ACC112 (cell line): ENCODE data around the gene CTNNA3.
"Not testable (repeated sequence)": the region's sequence is repeated elsewhere in the genome, so short reads cannot be mapped to it uniquely, and the experiment has no call there.

Experiments used
- H2AFZ ChIP-seq: fragments of 200-600 bp; sonication (generic); one replicate; pipeline ENCODE4 v1.6.0; 2017; ENCODE audit warnings: antibody characterized with exemption, low read length; ENCODE audit not compliant: unreplicated experiment
- H3K27ac ChIP-seq: fragments of 200-600 bp; sonication (generic); 2 replicates; pipeline ENCODE4 v1.5.1; 2014; ENCODE audit warnings: low read depth, mild to moderate bottlenecking, antibody characterized with exemption, low read length, moderate library complexity
- H3K27me3 ChIP-seq: fragments of 200-600 bp; sonication (generic); 2 replicates; pipeline ENCODE4 v1.6.1; 2014; ENCODE audit warnings: mild to moderate bottlenecking, antibody characterized with exemption, low read length, moderate library complexity, mixed read lengths; ENCODE audit not compliant: insufficient read depth
- H3K36me3 ChIP-seq: fragments of 200-600 bp; sonication (generic); 2 replicates; pipeline ENCODE4 v1.6.1; 2016; ENCODE audit warnings: mild to moderate bottlenecking, antibody characterized with exemption, low read length, moderate library complexity, mixed read lengths; ENCODE audit not compliant: insufficient read depth
- H3K4me1 ChIP-seq: fragments of 200-600 bp; sonication (generic); one replicate; pipeline ENCODE4 v1.6.1; 2016; ENCODE audit warnings: low read length, mixed read lengths; ENCODE audit not compliant: insufficient read depth, unreplicated experiment, control insufficient read depth
- H3K4me3 ChIP-seq: fragments of 200-600 bp; sonication (generic); 2 replicates; pipeline ENCODE4 v1.5.1; 2014; ENCODE audit warnings: mild to moderate bottlenecking, low read depth, low read length
- H3K79me2 ChIP-seq: fragments of 200-600 bp; sonication (generic); one replicate; pipeline ENCODE4 v1.6.0; 2016; ENCODE audit warnings: low read length; ENCODE audit not compliant: control insufficient read depth, unreplicated experiment, insufficient read depth

The CTNNA3 gene

GRCh38 chr10:67696679-67697078, 684 bp upstream of the CTNNA3 start:
- Histone ChIP-seq H3K4me3 (no peak overlapping the region), H3K27ac (no peak overlapping the region), H3K36me3 (no peaks in the 10 kb centered on the region), H3K27me3 (peaks cover 54% of the 10 kb centered on the region), H3K4me1 (no peaks in the 10 kb centered on the region), H3K79me2 (no peaks in the 10 kb centered on the region), H2AFZ (no peak overlapping the region)

- Histone ChIP-seq H3K79me2 (no peaks in the 10 kb centered on the region), H3K27ac (no peak overlapping the region), H3K4me3 (no peak overlapping the region), H3K4me1 (no peaks in the 10 kb centered on the region), H3K27me3 (peaks cover 54% of the 10 kb centered on the region), H2AFZ (no peak overlapping the region), H3K36me3 (no peaks in the 10 kb centered on the region)
Observed at GRCh38 chr10:67695555-67695954, 440 bp downstream of the CTNNA3 start.

- peaks cover 42% of the 10 kb centered on the region for H3K27me3 ChIP-seq
Observed at GRCh38 chr10:67691861-67692260, 4.1 kb downstream of the CTNNA3 start.

GRCh38 chr10:67690540-67690939, 5.5 kb downstream of the CTNNA3 start:
- H3K27me3 ChIP-seq: peaks cover 29% of the 10 kb centered on the region
- not testable (repeated sequence) for H3K36me3 ChIP-seq, H3K4me1 ChIP-seq, H3K79me2 ChIP-seq, H3K4me3 ChIP-seq, H2AFZ ChIP-seq, H3K27ac ChIP-seq

More at GRCh38 chr10:67691861-67692260, 4.1 kb downstream of the CTNNA3 start:
- not testable (repeated sequence) for H3K79me2 ChIP-seq, H3K4me3 ChIP-seq, H3K36me3 ChIP-seq, H3K4me1 ChIP-seq, H2AFZ ChIP-seq, H3K27ac ChIP-seq

GRCh38 chr10:67684140-67684539, 11.9 kb downstream of the CTNNA3 start:
- H3K27ac ChIP-seq, H3K4me3 ChIP-seq, H2AFZ ChIP-seq, H3K79me2 ChIP-seq, H3K4me1 ChIP-seq, H3K36me3 ChIP-seq: not testable (repeated sequence)
- H3K27me3 ChIP-seq: peaks cover 28% of the 10 kb centered on the region

GRCh38 chr10:67678335-67678974, 17.5 kb downstream of the CTNNA3 start:
- Histone ChIP-seq H3K27ac (no peak overlapping the region), H3K4me1 (no peaks in the 10 kb centered on the region)

GRCh38 chr10:67676208-67676825, 19.7 kb downstream of the CTNNA3 start:
- Histone ChIP-seq H3K4me1 (no peaks in the 10 kb centered on the region), H3K27ac (no peak overlapping the region), H3K4me3 (no peak overlapping the region), H2AFZ (no peak overlapping the region), H3K36me3 (no peaks in the 10 kb centered on the region), H3K27me3 (peaks cover 71% of the 10 kb centered on the region), H3K79me2 (no peaks in the 10 kb centered on the region)

More at GRCh38 chr10:67678335-67678974, 17.5 kb downstream of the CTNNA3 start:
- H3K27me3 ChIP-seq: peaks cover 78% of the 10 kb centered on the region
- no peak overlapping the region for H3K4me3 ChIP-seq
- no peak overlapping the region for H2AFZ ChIP-seq
- no peaks in the 10 kb centered on the region for H3K79me2 ChIP-seq
- no peaks in the 10 kb centered on the region for H3K36me3 ChIP-seq

- Histone ChIP-seq H3K4me1 (peaks cover 6% of the 10 kb centered on the region), H3K4me3 (no peak overlapping the region), H3K27ac (no peak overlapping the region), H3K79me2 (no peaks in the 10 kb centered on the region), H2AFZ (no peak overlapping the region), H3K27me3 (peaks cover 15% of the 10 kb centered on the region), H3K36me3 (no peaks in the 10 kb centered on the region)
Observed at GRCh38 chr10:67670401-67670800, 25.6 kb downstream of the CTNNA3 start.

GRCh38 chr10:67669978-67670377, 26.0 kb downstream of the CTNNA3 start:
- H3K4me1 ChIP-seq: peaks cover 6% of the 10 kb centered on the region
- peaks cover 12% of the 10 kb centered on the region; the same call in 1 of the 2 replicates for H3K27me3 ChIP-seq
- H2AFZ ChIP-seq: no peak overlapping the region
- H3K36me3 ChIP-seq: no peaks in the 10 kb centered on the region
- H3K4me3 ChIP-seq: no peak overlapping the region
- no peaks in the 10 kb centered on the region for H3K79me2 ChIP-seq
- H3K27ac ChIP-seq: no peak overlapping the region

- Histone ChIP-seq H3K36me3 (no peaks in the 10 kb centered on the region), H2AFZ (no peak overlapping the region), H3K79me2 (no peaks in the 10 kb centered on the region), H3K27ac (no peak overlapping the region), H3K27me3 (no peaks in the 10 kb centered on the region), H3K4me1 (peaks cover 6% of the 10 kb centered on the region), H3K4me3 (no peak overlapping the region)
Observed at GRCh38 chr10:67668448-67668847, 27.5 kb downstream of the CTNNA3 start.

GRCh38 chr10:67667035-67667425, 29.0 kb downstream of the CTNNA3 start:
- Histone ChIP-seq H3K36me3 (no peaks in the 10 kb centered on the region), H3K27me3 (no peaks in the 10 kb centered on the region), H3K27ac (no peak overlapping the region), H2AFZ (no peak overlapping the region), H3K4me1 (peaks cover 6% of the 10 kb centered on the region), H3K4me3 (no peak overlapping the region), H3K79me2 (no peaks in the 10 kb centered on the region)
